Lower leg skin (tissue), 4 donors: ENCODE measurements around the gene PMFBP1. TPM values are rescaled to one million over a fixed set of nuclear protein-coding genes. Genes with fewer than 3 reads are reported as not detected.

Experiments
- DNase-seq, 2 donors: peaks; one replicate each; pipeline ENCODE4 v3.0.0-alpha.2; 2019; ENCODE audit warnings: low spot score in 2 of 2
- H3K4me3 ChIP-seq: fragments of 200-600 bp; sonication (generic); 2 replicates; pipeline ENCODE4 v1.5.1; 2017; ENCODE audit warnings: mild to moderate bottlenecking, low read depth; ENCODE audit not compliant: poor library complexity, severe bottlenecking
- CTCF ChIP-seq, 3 donors: fragments of 450-650 bp; IDR thresholded peaks; one replicate each; pipeline ENCODE4 v1.5.1; 2016; ENCODE audit warnings: antibody characterized with exemption in 3 of 3, mild to moderate bottlenecking in 3 of 3, moderate library complexity in 2 of 3
- POLR2A ChIP-seq, 2 donors: fragments of 450-650 bp; IDR thresholded peaks; one replicate each; pipeline ENCODE4 v1.6.1; 2016 to 2017; ENCODE audit warnings: antibody characterized with exemption in 2 of 2, mild to moderate bottlenecking in 1 of 2, moderate library complexity in 1 of 2
- WGBS, 2 donors: methylation state at CpG; one replicate each; pipeline ENCODE4 v1.1.5; 2018; 5-methylcytosine and 5-hydroxymethylcytosine counted together
- intact Hi-C: fragments of 100-400 bp; cut with DNase I; formaldehyde crosslinking; loops from one replicate; pipeline ENCODE4 v1.15.0; 2023; ENCODE audit warnings: low total_unique reads
- total RNA-seq, 4 donors: library from RNA; depleted of rRNA; stranded (reverse); fragments of >200 nt; gene quantifications; one replicate each; pipeline ENCODE4 v1.1.0, GENCODE V29; 2016

PMFBP1 gene
- total RNA-seq, 4 donors from 2014 or later = 0.17 to 2.9 (median 1.0) TPM

- WGBS, 2 donors = 71 to 87% methylated on average over 8 of the region's 8 CpGs
- no peak overlapping the region for H3K4me3 ChIP-seq
- no peak for DNase-seq
- no peak for TF ChIP-seq CTCF (IDR thresholded peaks at IDR 0.05)
- no peak for TF ChIP-seq POLR2A (IDR thresholded peaks at IDR 0.05)
- intact Hi-C loops = no loop called here
Measured at GRCh38 chr16:72123426-72123825, 48.5 kb downstream of the PMFBP1 start.

GRCh38 chr16:72122916-72123315 is 49.0 kb downstream of the PMFBP1 start:
- peak in 1 of 2 donors; percentile 61 for DNase-seq
- intact Hi-C loops = no loop called here
- H3K4me3 ChIP-seq = no peak overlapping the region
- no peak for TF ChIP-seq CTCF (IDR thresholded peaks at IDR 0.05)
- TF ChIP-seq POLR2A (IDR thresholded peaks at IDR 0.05) = no peak
- 90 to 91% methylated on average over 10 to 11 of the region's 11 CpGs for WGBS, 2 donors

GRCh38 chr16:72122308-72122707 is 49.6 kb downstream of the PMFBP1 start:
- WGBS, 2 donors = 94 to 98% methylated on average over 2 of the region's 2 CpGs
- H3K4me3 ChIP-seq = no peak overlapping the region
- TF ChIP-seq POLR2A (IDR thresholded peaks at IDR 0.05) = no peak
- TF ChIP-seq CTCF (IDR thresholded peaks at IDR 0.05) = no peak
- no peak for DNase-seq
- intact Hi-C loops = no loop called here

GRCh38 chr16:72120026-72120425 is 51.9 kb downstream of the PMFBP1 start:
- TF ChIP-seq CTCF (IDR thresholded peaks at IDR 0.05) (no peak), POLR2A (IDR thresholded peaks at IDR 0.05) (no peak)
- intact Hi-C loops = no loop called here
- DNase-seq = no peak
- 94% methylated on average over 5 of the region's 5 CpGs for WGBS, 2 donors
- no peak overlapping the region for H3K4me3 ChIP-seq

GRCh38 chr16:72113616-72113945 is 58.4 kb downstream of the PMFBP1 start:
- H3K4me3 ChIP-seq = no peak overlapping the region
- no peak for TF ChIP-seq POLR2A (IDR thresholded peaks at IDR 0.05)
- TF ChIP-seq CTCF (IDR thresholded peaks at IDR 0.05) = no peak
- intact Hi-C loops = no loop called here
- no peak for DNase-seq

- WGBS, 2 donors = 70 to 83% methylated on average over 7 of the region's 7 CpGs
Measured at GRCh38 chr16:72112906-72113615, 58.9 kb downstream of the PMFBP1 start.

More at GRCh38 chr16:72112906-72113615, 58.9 kb downstream of the PMFBP1 start:
- DNase-seq = peak in 1 of 2 donors; percentile 72
- TF ChIP-seq CTCF (IDR thresholded peaks at IDR 0.05) = no peak
- TF ChIP-seq POLR2A (IDR thresholded peaks at IDR 0.05) = no peak
- intact Hi-C loops = no loop called here
- no peak overlapping the region for H3K4me3 ChIP-seq
